ENCODE results near the gene TSPAN19.
"Not testable (repeated sequence)": the region's sequence is repeated elsewhere in the genome, so short reads cannot be mapped to it uniquely, and the experiment has no call there.

The TSPAN19 gene

GRCh38 chr12:85036234-85036707, at the start of gene TSPAN19, which contains the start of gene LRRIQ1:
Gene TSPAN19, minus strand, starts transcription at chr12:85036277. Its CDS starts 6,331 bp downstream, at chr12:85029946.
Gene LRRIQ1, plus strand, starts transcription at chr12:85036351. Its CDS starts 1,826 bp downstream, at chr12:85038177.
- peak in 1 of 3 donors; percentile 27 for DNase-seq (ENCODE audit: low read depth in 3 of 3)

GRCh38 chr12:85085066-85085465, 49.0 kb upstream of the TSPAN19 start:
- DNase-seq (ENCODE audit: low read depth in 3 of 3) = no peak

GRCh38 chr12:85076688-85077430, 40.8 kb upstream of the TSPAN19 start:
- no peak for DNase-seq (ENCODE audit: low read depth in 3 of 3)

- DNase-seq (ENCODE audit: low read depth in 3 of 3) = no peak
These were observed 36.7 kb upstream of the TSPAN19 start for GRCh38 chr12:85072826-85073225.

GRCh38 chr12:85065837-85066482, 29.9 kb upstream of the TSPAN19 start:
- no peak for DNase-seq (ENCODE audit: low read depth in 3 of 3)

- DNase-seq (ENCODE audit: low read depth in 3 of 3) = no peak
These were observed 24.8 kb upstream of the TSPAN19 start for GRCh38 chr12:85060916-85061315.

GRCh38 chr12:85059594-85059993, 23.5 kb upstream of the TSPAN19 start:
- DNase-seq (ENCODE audit: low read depth in 3 of 3) = no peak

- DNase-seq (ENCODE audit: low read depth in 3 of 3) = no peak
These were observed 22.3 kb upstream of the TSPAN19 start for GRCh38 chr12:85058339-85058738.

- peak in 1 of 3 donors; percentile 8 for DNase-seq (ENCODE audit: low read depth in 3 of 3)
These were observed 21.4 kb upstream of the TSPAN19 start for GRCh38 chr12:85057370-85057963.

- no peak for DNase-seq (ENCODE audit: low read depth in 3 of 3)
These were observed 7.8 kb upstream of the TSPAN19 start for GRCh38 chr12:85043829-85044228.

- DNase-seq (ENCODE audit: low read depth in 3 of 3) = no peak
These were observed 5.3 kb upstream of the TSPAN19 start for GRCh38 chr12:85041395-85041794.

GRCh38 chr12:85036733-85037132, 656 bp upstream of the TSPAN19 start:
- no peak for DNase-seq (ENCODE audit: low read depth in 3 of 3)

GRCh38 chr12:85029456-85029855, 6.6 kb downstream of the TSPAN19 start:
- no peak for DNase-seq (ENCODE audit: low read depth in 3 of 3)

- DNase-seq (ENCODE audit: low read depth in 3 of 3) = no peak
These were observed 18.0 kb downstream of the TSPAN19 start for GRCh38 chr12:85018098-85018497.

- DNase-seq (ENCODE audit: low read depth in 3 of 3) = no peak
These were observed 18.5 kb downstream of the TSPAN19 start for GRCh38 chr12:85017618-85018017.

GRCh38 chr12:85017133-85017532, 18.9 kb downstream of the TSPAN19 start:
- no peak for DNase-seq (ENCODE audit: low read depth in 3 of 3)

GRCh38 chr12:85016413-85016812, 19.7 kb downstream of the TSPAN19 start:
- DNase-seq (ENCODE audit: low read depth in 3 of 3) = no peak

GRCh38 chr12:85007836-85008235, 28.2 kb downstream of the TSPAN19 start:
- no peak for DNase-seq (ENCODE audit: low read depth in 3 of 3)

- DNase-seq (ENCODE audit: low read depth in 3 of 3) = no peak
These were observed 29.9 kb downstream of the TSPAN19 start for GRCh38 chr12:85006206-85006605.

- no peak for DNase-seq (ENCODE audit: low read depth in 3 of 3)
These were observed 30.5 kb downstream of the TSPAN19 start for GRCh38 chr12:85005615-85006014.

- not testable (repeated sequence) for DNase-seq (ENCODE audit: low read depth in 3 of 3)
These were observed 31.0 kb downstream of the TSPAN19 start for GRCh38 chr12:85005047-85005446.

- DNase-seq (ENCODE audit: low read depth in 3 of 3) = no peak
These were observed 31.9 kb downstream of the TSPAN19 start for GRCh38 chr12:85004204-85004603.
